Mesenchymal stem cell (in vitro differentiated cells and primary cell): ENCODE results near the gene ITGAV.

ENCODE experiments used
- DNase-seq: peaks from one replicate; pipeline ENCODE4 v3.0.0-alpha.2; 2013
- H2AFZ ChIP-seq: one replicate; pipeline ENCODE4 v1.6.1; 2013; ENCODE audit warnings: low read depth, mild to moderate bottlenecking, control low read depth, inconsistent platforms, low read length, moderate library complexity
- H2AK5ac ChIP-seq: 2 replicates; pipeline ENCODE4 v1.6.1; 2013; ENCODE audit warnings: low read length, moderate library complexity, mild to moderate bottlenecking, inconsistent platforms; ENCODE audit not compliant: severe bottlenecking
- H2BK120ac ChIP-seq: one replicate; pipeline ENCODE4 v1.6.1; 2013; ENCODE audit warnings: low read depth, mild to moderate bottlenecking, inconsistent platforms, low read length, moderate library complexity
- H2BK12ac ChIP-seq, 2 experiments: one replicate each; pipeline ENCODE4 v1.6.1; 2013; ENCODE audit warnings: inconsistent platforms in 2 of 2, low read length in 2 of 2, mild to moderate bottlenecking in 2 of 2, moderate library complexity in 2 of 2, control low read depth in 1 of 2
- H2BK15ac ChIP-seq: one replicate; pipeline ENCODE4 v1.6.1; 2013; ENCODE audit warnings: mild to moderate bottlenecking, low read depth, inconsistent platforms; ENCODE audit not compliant: poor library complexity, severe bottlenecking
- H2BK5ac ChIP-seq: 2 replicates; pipeline ENCODE4 v1.6.1; 2013; ENCODE audit warnings: low read depth, mild to moderate bottlenecking, low read length, control low read depth, inconsistent platforms; ENCODE audit not compliant: poor library complexity, severe bottlenecking
- H3K14ac ChIP-seq, 2 experiments: one replicate each; pipeline ENCODE4 v1.6.1; 2013; ENCODE audit warnings: inconsistent platforms in 2 of 2, low read length in 2 of 2, control low read depth in 1 of 2, mild to moderate bottlenecking in 1 of 2, moderate library complexity in 1 of 2
- H3K18ac ChIP-seq, 2 experiments: one replicate each; pipeline ENCODE4 v1.6.1; 2013; ENCODE audit warnings: inconsistent platforms in 2 of 2, low read length in 2 of 2, control low read depth in 1 of 2, low read depth in 1 of 2, mild to moderate bottlenecking in 1 of 2
- H3K23ac ChIP-seq, 2 experiments: one replicate each; pipeline ENCODE4 v1.6.1; 2013; ENCODE audit warnings: inconsistent platforms in 2 of 2, low read length in 2 of 2, mild to moderate bottlenecking in 2 of 2, moderate library complexity in 2 of 2, control low read depth in 1 of 2
- H3K27ac ChIP-seq: 2 replicates; pipeline ENCODE4 v1.5.1; 2013; ENCODE audit warnings: mild to moderate bottlenecking, moderate library complexity, low read length, control low read depth, inconsistent platforms; ENCODE audit not compliant: poor library complexity, severe bottlenecking
- H3K27me3 ChIP-seq, 2 experiments: 2 replicates each; pipeline versions ENCODE4 v1.6.1 to v1.7.0; 2013; ENCODE audit warnings: low read length in 2 of 2, mild to moderate bottlenecking in 2 of 2, moderate library complexity in 2 of 2, control low read depth in 1 of 2, inconsistent platforms in 1 of 2; ENCODE audit not compliant: control insufficient read depth in 1 of 2, insufficient read depth in 1 of 2
- H3K36me3 ChIP-seq, 2 experiments: 2 replicates each; pipeline versions ENCODE4 v1.6.1 to v1.7.0; 2013; ENCODE audit warnings: low read length in 2 of 2, control low read depth in 1 of 2, inconsistent platforms in 1 of 2, low read depth in 1 of 2, mild to moderate bottlenecking in 1 of 2; ENCODE audit not compliant: insufficient read depth in 2 of 2, control insufficient read depth in 1 of 2
- H3K4ac ChIP-seq, 2 experiments: one replicate each; pipeline ENCODE4 v1.6.1; 2013; ENCODE audit warnings: inconsistent platforms in 2 of 2, low read length in 2 of 2, mild to moderate bottlenecking in 2 of 2, moderate library complexity in 2 of 2, control low read depth in 1 of 2, low read depth in 1 of 2
- H3K4me1 ChIP-seq: 2 replicates; pipeline ENCODE4 v1.6.1; 2013; ENCODE audit warnings: low read depth, low read length, control low read depth; ENCODE audit not compliant: control insufficient read depth, insufficient read depth
- H3K4me2 ChIP-seq: 2 replicates; pipeline ENCODE4 v1.6.1; 2013; ENCODE audit warnings: low read length, mild to moderate bottlenecking, inconsistent platforms; ENCODE audit not compliant: poor library complexity, severe bottlenecking
- H3K4me3 ChIP-seq, 2 experiments: 2 replicates each; pipeline versions ENCODE4 v1.5.1 to v1.7.0; 2013; ENCODE audit warnings: low read length in 2 of 2, mild to moderate bottlenecking in 2 of 2, control low read depth in 1 of 2, low read depth in 1 of 2; ENCODE audit not compliant: insufficient read depth in 1 of 2
- H3K79me1 ChIP-seq: replicated peaks from 2 replicates; pipeline ENCODE4 v1.6.1; 2013; ENCODE audit warnings: mild to moderate bottlenecking, control low read depth, low read length, inconsistent platforms; ENCODE audit not compliant: poor library complexity, severe bottlenecking
- H3K9ac ChIP-seq: 2 replicates; pipeline ENCODE4 v1.7.0; 2013; ENCODE audit warnings: mild to moderate bottlenecking, low read length, moderate library complexity
- H3K9me3 ChIP-seq: 2 replicates; pipeline ENCODE4 v1.7.0; 2013; ENCODE audit warnings: mild to moderate bottlenecking, low read length; ENCODE audit not compliant: control insufficient read depth
- H4K8ac ChIP-seq: one replicate; pipeline ENCODE4 v1.6.1; 2013; ENCODE audit warnings: inconsistent platforms, mild to moderate bottlenecking, low read length, moderate library complexity
- H4K91ac ChIP-seq: one replicate; pipeline ENCODE4 v1.6.1; 2013; ENCODE audit warnings: mild to moderate bottlenecking, low read length, inconsistent platforms
- WGBS: methylation state at CpG from one replicate; pipeline ENCODE4 v1.1.7; 2013; ENCODE audit warnings: mixed read lengths; 5-methylcytosine and 5-hydroxymethylcytosine counted together

Gene ITGAV

GRCh38 chr2:186554850-186555671, 34.8 kb upstream of the ITGAV start:
- no peaks in the 10 kb centered on the region for H3K36me3 ChIP-seq
- H3K27ac ChIP-seq = no peak overlapping the region
- no peaks in the 10 kb centered on the region for H3K27me3 ChIP-seq
- no peak overlapping the region for H3K23ac ChIP-seq
- H3K18ac ChIP-seq = peak overlapping the region in 1 of 2 experiments; percentile 22
- no peak overlapping the region for H3K9ac ChIP-seq
- H3K4ac ChIP-seq = no peak overlapping the region
- no peak overlapping the region for H2BK12ac ChIP-seq
- H3K14ac ChIP-seq = no peak overlapping the region
- H4K8ac ChIP-seq = no peak overlapping the region
- no peak overlapping the region for H2AFZ ChIP-seq
- no peak overlapping the region for H3K4me2 ChIP-seq
- peaks cover under 1% of the 10 kb centered on the region for H3K4me1 ChIP-seq
- no peaks in the 10 kb centered on the region for H3K9me3 ChIP-seq
- no peak overlapping the region for H2BK5ac ChIP-seq
- H2AK5ac ChIP-seq = no peak overlapping the region
- DNase-seq = peak; percentile 52
- no peak overlapping the region for H2BK15ac ChIP-seq
- 71% methylated on average over 8 of the region's 8 CpGs for WGBS
- H3K4me3 ChIP-seq = no peak overlapping the region
- H3K79me1 ChIP-seq = no peaks in the 10 kb centered on the region
- no peak overlapping the region for H4K91ac ChIP-seq
- no peak overlapping the region for H2BK120ac ChIP-seq

GRCh38 chr2:186558512-186559276, 31.2 kb upstream of the ITGAV start:
- Histone ChIP-seq H3K27me3 (no peaks in the 10 kb centered on the region), H3K4me3 (no peak overlapping the region), H2AFZ (no peak overlapping the region), H3K9me3 (peaks cover 4% of the 10 kb centered on the region), H3K27ac (no peak overlapping the region), H3K79me1 (no peaks in the 10 kb centered on the region), H3K36me3 (no peaks in the 10 kb centered on the region), H3K4ac (no peak overlapping the region), H3K4me1 (peaks cover 3% of the 10 kb centered on the region), H4K91ac (no peak overlapping the region), H2BK15ac (no peak overlapping the region), H3K23ac (no peak overlapping the region), H4K8ac (no peak overlapping the region), H2BK5ac (no peak overlapping the region), H2AK5ac (no peak overlapping the region), H3K4me2 (no peak overlapping the region), H2BK12ac (no peak overlapping the region), H3K18ac (no peak overlapping the region), H3K14ac (no peak overlapping the region), H2BK120ac (no peak overlapping the region), H3K9ac (no peak overlapping the region)
- peak; percentile 50 for DNase-seq
- 14% methylated on average over 1 of the region's 2 CpGs for WGBS

GRCh38 chr2:186559370-186559769, 30.5 kb upstream of the ITGAV start:
- Histone ChIP-seq H3K9ac (no peak overlapping the region), H4K91ac (no peak overlapping the region), H4K8ac (no peak overlapping the region), H3K14ac (no peak overlapping the region), H3K36me3 (no peaks in the 10 kb centered on the region), H3K4me1 (peaks cover 3% of the 10 kb centered on the region), H3K79me1 (no peaks in the 10 kb centered on the region), H3K4me2 (no peak overlapping the region), H3K4me3 (no peak overlapping the region), H2BK12ac (no peak overlapping the region), H3K9me3 (peaks cover 4% of the 10 kb centered on the region), H2BK15ac (no peak overlapping the region), H2AK5ac (no peak overlapping the region), H2BK120ac (no peak overlapping the region), H3K4ac (no peak overlapping the region), H3K18ac (no peak overlapping the region), H3K27ac (no peak overlapping the region), H3K27me3 (no peaks in the 10 kb centered on the region), H3K23ac (no peak overlapping the region), H2AFZ (no peak overlapping the region), H2BK5ac (no peak overlapping the region)
- DNase-seq = no peak

- H4K91ac ChIP-seq = no peak overlapping the region
- peaks cover 4% of the 10 kb centered on the region for H3K9me3 ChIP-seq
- no peak overlapping the region for H2BK12ac ChIP-seq
- no peak for DNase-seq
- no peak overlapping the region for H3K4ac ChIP-seq
- H2BK15ac ChIP-seq = no peak overlapping the region
- H3K36me3 ChIP-seq = no peaks in the 10 kb centered on the region
- H3K23ac ChIP-seq = no peak overlapping the region
- H2AFZ ChIP-seq = no peak overlapping the region
- H2AK5ac ChIP-seq = no peak overlapping the region
- no peak overlapping the region for H3K18ac ChIP-seq
- H3K4me3 ChIP-seq = no peak overlapping the region
- no peaks in the 10 kb centered on the region for H3K27me3 ChIP-seq
- H3K14ac ChIP-seq = no peak overlapping the region
- no peak overlapping the region for H3K9ac ChIP-seq
- 100% methylated on average over 3 of the region's 3 CpGs for WGBS
- no peak overlapping the region for H3K4me2 ChIP-seq
- no peak overlapping the region for H4K8ac ChIP-seq
- no peak overlapping the region for H2BK120ac ChIP-seq
- no peak overlapping the region for H3K27ac ChIP-seq
- no peaks in the 10 kb centered on the region for H3K79me1 ChIP-seq
- no peak overlapping the region for H2BK5ac ChIP-seq
- H3K4me1 ChIP-seq = peaks cover 3% of the 10 kb centered on the region
Observed at GRCh38 chr2:186559848-186560247, 30.0 kb upstream of the ITGAV start.
